ENCODE data around the gene NAGA.
"Not testable (repeated sequence)": the region's sequence is repeated elsewhere in the genome, so short reads cannot be mapped to it uniquely, and the experiment has no call there.

NAGA gene

DNA sequence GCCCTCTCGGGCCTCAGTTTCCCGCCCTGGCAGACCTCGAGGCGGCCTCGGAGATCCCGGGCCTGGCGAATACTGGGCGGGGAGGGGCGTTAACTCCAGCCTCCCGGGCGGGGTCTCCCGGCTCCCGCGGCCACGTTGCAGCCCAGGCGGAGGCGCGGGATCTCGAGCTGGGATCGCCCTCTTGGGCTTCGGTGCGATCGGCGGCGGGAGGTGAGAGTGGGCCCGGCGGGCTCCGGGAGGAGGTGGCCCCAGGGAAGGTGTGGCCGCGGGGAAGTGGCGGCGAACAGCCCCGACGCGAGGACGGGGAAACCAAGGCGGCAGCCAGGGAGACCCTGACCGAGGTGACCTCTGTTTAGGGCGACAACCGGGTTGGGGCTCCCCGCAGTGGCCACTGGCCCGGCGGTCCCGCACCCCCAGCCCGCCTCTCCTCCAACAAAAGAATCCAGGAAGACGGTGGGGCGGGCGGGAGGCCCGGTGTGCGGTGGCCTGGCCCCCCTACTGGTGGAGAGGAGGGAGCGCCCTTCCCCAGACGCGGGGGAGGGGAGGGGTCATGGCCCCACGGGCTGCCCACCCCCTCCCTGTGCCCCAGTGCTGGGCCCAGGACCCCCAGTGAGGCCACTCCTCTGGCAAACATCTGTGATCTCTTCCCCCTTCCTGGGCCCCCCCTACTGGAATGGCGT lies 3.7 kb upstream of the NAGA start, which contains the start of gene PHETA2:
PHETA2 (plus strand) TSS at position 117 of the 680 bp plus-strand sequence. CDS start 3,046 bp downstream, outside the sequence.
- H3K4ac ChIP-seq (ENCODE audit: low read depth, low read length) = no peak within 1 kb of the TSS

DNA sequence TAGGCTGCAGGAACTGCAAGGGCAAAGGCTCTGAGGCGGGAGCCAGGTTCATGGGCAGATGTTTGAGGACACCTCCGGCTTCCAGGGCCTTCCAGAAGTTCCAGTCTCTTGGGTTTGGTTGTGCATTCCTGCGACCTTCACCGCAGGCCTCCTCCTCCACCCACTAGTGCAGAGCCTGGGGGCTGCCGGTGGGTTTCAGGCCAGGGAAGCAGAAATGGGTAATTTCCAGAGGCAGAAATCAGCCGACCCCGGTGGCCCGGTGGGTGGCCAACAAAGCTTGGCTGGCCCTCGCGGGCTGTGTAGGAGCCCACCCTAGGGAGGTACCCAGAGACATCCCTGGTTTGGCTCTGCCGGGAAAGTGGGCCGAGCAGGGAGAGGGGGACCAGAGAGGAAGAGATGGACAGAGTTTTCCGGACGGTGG lies 3.0 kb upstream of the NAGA start:
- H3K4ac ChIP-seq (ENCODE audit: low read depth, low read length) = no peak overlapping the region
- no peak for DNase-seq
- no peak overlapping the region for H3K18ac ChIP-seq (ENCODE audit: low read length)
- peaks cover 8% of the 10 kb centered on the region for H3K79me1 ChIP-seq (ENCODE audit: low read length)
- no peak overlapping the region for H3K9ac ChIP-seq (ENCODE audit: low read length)
- H4K12ac ChIP-seq (ENCODE audit: low read depth, low read length) = no peak overlapping the region
- no peak overlapping the region for H3K14ac ChIP-seq (ENCODE audit: low read length)
- H3K23ac ChIP-seq (ENCODE audit: low read length) = no peak overlapping the region
- H4K91ac ChIP-seq (ENCODE audit: low read depth, low read length) = peak overlapping the region; percentile 82
- no peaks in the 10 kb centered on the region for H3K27me3 ChIP-seq (ENCODE audit: insufficient read depth, low read length)
- peak overlapping the region; percentile 89 for H4K8ac ChIP-seq (ENCODE audit: low read depth, low read length)
- no peak overlapping the region for H2BK120ac ChIP-seq (ENCODE audit: insufficient read depth, low read length, poor library complexity)
- H3K79me2 ChIP-seq (ENCODE audit: control insufficient read depth, insufficient read depth, low read length, poor library complexity) = peaks cover 5% of the 10 kb centered on the region
- no peak overlapping the region for H2AFZ ChIP-seq (ENCODE audit: insufficient read depth, low read length, poor library complexity)
- no peak overlapping the region for H2BK5ac ChIP-seq (ENCODE audit: low read depth, low read length, poor library complexity)
- H3K4me2 ChIP-seq (ENCODE audit: low read length) = no peak overlapping the region
- no peaks in the 10 kb centered on the region for H3K36me3 ChIP-seq (ENCODE audit: control insufficient read depth in 1 of 2, insufficient read depth in 2 of 2, low read length in 2 of 2)
- H2BK12ac ChIP-seq (ENCODE audit: low read length) = no peak overlapping the region
- H3K27ac ChIP-seq (ENCODE audit: low read depth, low read length) = no peak overlapping the region
- H3K4me1 ChIP-seq (ENCODE audit: control insufficient read depth in 1 of 2, insufficient read depth in 2 of 2, low read length in 2 of 2) = peaks cover 9 to 15% of the 10 kb centered on the region in 2 experiments
- no CpG with 5 or more reads among the region's 14 CpGs for WGBS (ENCODE audit: extremely low coverage, insufficient coverage, insufficient read length)
- no peak overlapping the region for H3K4me3 ChIP-seq (ENCODE audit: low read depth, low read length)
- no peaks in the 10 kb centered on the region for H3K9me3 ChIP-seq (ENCODE audit: insufficient read depth, low read depth, low read length)
- no peak overlapping the region for H2AK5ac ChIP-seq (ENCODE audit: low read length)

More for the DNA sequence above, 3.7 kb upstream of the NAGA start, which contains the start of gene PHETA2:
- H3K27ac ChIP-seq (ENCODE audit: low read depth, low read length) = no peak within 1 kb of the TSS
- H2AK5ac ChIP-seq (ENCODE audit: low read length) = peak within 1 kb of the TSS; percentile 57
- no CpG with 5 or more reads among the region's 55 CpGs for WGBS (ENCODE audit: extremely low coverage, insufficient coverage, insufficient read length)
- H3K23ac ChIP-seq (ENCODE audit: low read length) = no peak within 1 kb of the TSS
- H3K18ac ChIP-seq (ENCODE audit: low read length) = peak within 1 kb of the TSS; percentile 70
- H2BK120ac ChIP-seq (ENCODE audit: insufficient read depth, low read length, poor library complexity) = peak within 1 kb of the TSS; percentile 70
- peak within 1 kb of the TSS; percentile 64 for H3K4me3 ChIP-seq (ENCODE audit: low read depth, low read length)
- H3K79me2 ChIP-seq (ENCODE audit: control insufficient read depth, insufficient read depth, low read length, poor library complexity) = peaks cover 7% of the 10 kb centered on the region
- peaks cover 14 to 20% of the 10 kb centered on the region in 2 experiments for H3K4me1 ChIP-seq (ENCODE audit: control insufficient read depth in 1 of 2, insufficient read depth in 2 of 2, low read length in 2 of 2)
- no peak within 1 kb of the TSS for H2BK12ac ChIP-seq (ENCODE audit: low read length)
- H3K79me1 ChIP-seq (ENCODE audit: low read length) = peaks cover 13% of the 10 kb centered on the region
- peak within 1 kb of the TSS; percentile 54 for H3K4me2 ChIP-seq (ENCODE audit: low read length)
- H4K8ac ChIP-seq (ENCODE audit: low read depth, low read length) = peak within 1 kb of the TSS; percentile 89
- H4K12ac ChIP-seq (ENCODE audit: low read depth, low read length) = peak within 1 kb of the TSS; percentile 62
- H3K27me3 ChIP-seq (ENCODE audit: insufficient read depth, low read length) = no peaks in the 10 kb centered on the region
- H3K14ac ChIP-seq (ENCODE audit: low read length) = peak within 1 kb of the TSS; percentile 77
- H3K36me3 ChIP-seq (ENCODE audit: control insufficient read depth in 1 of 2, insufficient read depth in 2 of 2, low read length in 2 of 2) = no peaks in the 10 kb centered on the region
- peak within 1 kb of the TSS; percentile 18 for H2BK5ac ChIP-seq (ENCODE audit: low read depth, low read length, poor library complexity)
- peak within 1 kb of the TSS; percentile 82 for H4K91ac ChIP-seq (ENCODE audit: low read depth, low read length)
- peak; percentile 22 to 57 for DNase-seq
- H3K9me3 ChIP-seq (ENCODE audit: insufficient read depth, low read depth, low read length) = no peaks in the 10 kb centered on the region
- peak within 1 kb of the TSS; percentile 4 for H3K9ac ChIP-seq (ENCODE audit: low read length)
- peak within 1 kb of the TSS; percentile 79 for H2AFZ ChIP-seq (ENCODE audit: insufficient read depth, low read length, poor library complexity)

DNA sequence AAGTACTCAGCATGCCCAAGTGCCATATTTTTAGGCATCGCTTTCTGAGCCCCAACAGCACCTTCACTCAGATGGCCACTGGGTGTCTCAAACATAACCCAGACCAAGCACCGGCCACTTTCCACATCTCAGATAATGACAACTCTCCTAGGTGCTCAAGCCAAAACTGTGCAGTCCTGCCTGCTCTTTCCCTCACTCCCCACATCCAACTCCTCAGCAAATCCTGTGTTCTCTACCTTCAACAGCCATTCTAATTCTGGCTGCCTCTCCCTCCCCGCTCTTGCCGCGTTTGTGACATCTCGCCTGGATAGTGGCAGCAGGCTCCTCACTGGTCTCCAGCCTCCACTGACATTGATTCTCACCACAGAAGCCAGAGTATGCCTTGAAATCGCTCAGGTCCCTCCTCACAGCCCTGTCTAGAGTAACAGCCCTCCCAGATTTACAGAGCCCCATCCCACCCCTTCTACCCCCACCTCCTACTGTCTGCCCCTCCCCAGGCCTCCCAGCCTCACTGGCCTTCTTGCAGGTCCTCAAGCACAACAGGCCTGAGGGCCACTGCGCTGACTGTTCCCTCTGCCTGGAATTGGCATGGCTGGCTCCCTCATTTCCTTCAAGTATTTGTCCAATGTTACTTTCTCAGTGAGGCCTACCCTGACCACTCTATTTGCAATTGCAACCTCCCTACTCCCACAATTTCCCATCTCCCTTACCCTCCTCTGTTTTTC lies 2.2 kb upstream of the NAGA start:
- H3K4me3 ChIP-seq (ENCODE audit: low read depth, low read length) = no peak overlapping the region
- no peak overlapping the region for H4K8ac ChIP-seq (ENCODE audit: low read depth, low read length)

GRCh38 chr22:42071508-42071907 lies 896 bp upstream of the NAGA start:
- not testable (repeated sequence) for H3K4me2 ChIP-seq (ENCODE audit: low read length); H4K91ac ChIP-seq (ENCODE audit: low read depth, low read length); H4K8ac ChIP-seq (ENCODE audit: low read depth, low read length); H4K12ac ChIP-seq (ENCODE audit: low read depth, low read length); H3K27me3 ChIP-seq (ENCODE audit: insufficient read depth, low read length); H3K4ac ChIP-seq (ENCODE audit: low read depth, low read length); H2BK5ac ChIP-seq (ENCODE audit: low read depth, low read length, poor library complexity); H3K79me2 ChIP-seq (ENCODE audit: control insufficient read depth, insufficient read depth, low read length, poor library complexity); H3K14ac ChIP-seq (ENCODE audit: low read length); H2AFZ ChIP-seq (ENCODE audit: insufficient read depth, low read length, poor library complexity); H3K23ac ChIP-seq (ENCODE audit: low read length); H2BK120ac ChIP-seq (ENCODE audit: insufficient read depth, low read length, poor library complexity); H3K9ac ChIP-seq (ENCODE audit: low read length); H3K79me1 ChIP-seq (ENCODE audit: low read length); H3K27ac ChIP-seq (ENCODE audit: low read depth, low read length); H3K9me3 ChIP-seq (ENCODE audit: insufficient read depth, low read depth, low read length); H2BK12ac ChIP-seq (ENCODE audit: low read length); H3K18ac ChIP-seq (ENCODE audit: low read length); H2AK5ac ChIP-seq (ENCODE audit: low read length); H3K4me3 ChIP-seq (ENCODE audit: low read depth, low read length); DNase-seq; H3K36me3 ChIP-seq (ENCODE audit: control insufficient read depth in 1 of 2, insufficient read depth in 2 of 2, low read length in 2 of 2)
- peaks cover 6 to 14% of the 10 kb centered on the region in 2 experiments for H3K4me1 ChIP-seq (ENCODE audit: control insufficient read depth in 1 of 2, insufficient read depth in 2 of 2, low read length in 2 of 2)
- no CpG with 5 or more reads among the region's 7 CpGs for WGBS (ENCODE audit: extremely low coverage, insufficient coverage, insufficient read length)

More for the DNA sequence above, 2.2 kb upstream of the NAGA start:
- Histone ChIP-seq H3K4me1 (ENCODE audit: control insufficient read depth in 1 of 2, insufficient read depth in 2 of 2, low read length in 2 of 2) (peaks cover 6 to 14% of the 10 kb centered on the region in 2 experiments), H3K14ac (ENCODE audit: low read length) (no peak overlapping the region), H3K79me1 (ENCODE audit: low read length) (peaks cover 8% of the 10 kb centered on the region), H3K4ac (ENCODE audit: low read depth, low read length) (no peak overlapping the region), H3K27ac (ENCODE audit: low read depth, low read length) (no peak overlapping the region), H3K18ac (ENCODE audit: low read length) (no peak overlapping the region), H3K9ac (ENCODE audit: low read length) (no peak overlapping the region), H4K12ac (ENCODE audit: low read depth, low read length) (no peak overlapping the region), H3K4me2 (ENCODE audit: low read length) (no peak overlapping the region), H2AK5ac (ENCODE audit: low read length) (no peak overlapping the region), H2BK12ac (ENCODE audit: low read length) (no peak overlapping the region), H3K36me3 (ENCODE audit: control insufficient read depth in 1 of 2, insufficient read depth in 2 of 2, low read length in 2 of 2) (no peaks in the 10 kb centered on the region), H3K23ac (ENCODE audit: low read length) (no peak overlapping the region), H3K79me2 (ENCODE audit: control insufficient read depth, insufficient read depth, low read length, poor library complexity) (peaks cover 5% of the 10 kb centered on the region), H2AFZ (ENCODE audit: insufficient read depth, low read length, poor library complexity) (no peak overlapping the region), H3K9me3 (ENCODE audit: insufficient read depth, low read depth, low read length) (no peaks in the 10 kb centered on the region), H2BK5ac (ENCODE audit: low read depth, low read length, poor library complexity) (no peak overlapping the region), H3K27me3 (ENCODE audit: insufficient read depth, low read length) (no peaks in the 10 kb centered on the region), H2BK120ac (ENCODE audit: insufficient read depth, low read length, poor library complexity) (no peak overlapping the region), H4K91ac (ENCODE audit: low read depth, low read length) (no peak overlapping the region)
- WGBS (ENCODE audit: extremely low coverage, insufficient coverage, insufficient read length) = no CpG with 5 or more reads among the region's 8 CpGs
- DNase-seq = peak in 1 of 2 donors; percentile 17
